GM18505 (cell line): ENCODE measurements around the gene CEBPA.

Experiments
- ATAC-seq: cut with Tn5 transposase; IDR thresholded peaks from one replicate; pipeline ENCODE4 v1.9.1; 2021; ENCODE audit not compliant: unreplicated experiment
- POLR2A ChIP-seq: IDR thresholded peaks from 4 replicates; pipeline ENCODE4 v1.6.1; 2011; ENCODE audit warnings: borderline replicate concordance; ENCODE audit not compliant: insufficient read depth, insufficient read length; ENCODE audit errors: extremely low read depth

CEBPA gene

GRCh38 chr19:33302175-33302973 lies at the start of gene CEBPA:
Gene CEBPA (minus strand): TSS chr19:33302534. CDS start chr19:33302414, 120 bp downstream.
- peak; percentile 61 for TF ChIP-seq POLR2A
- ATAC-seq = peak; percentile 78

GRCh38 chr19:33350538-33351309 lies 48.4 kb upstream of the CEBPA start:
- no peak for TF ChIP-seq POLR2A
- ATAC-seq = no peak

DNA sequence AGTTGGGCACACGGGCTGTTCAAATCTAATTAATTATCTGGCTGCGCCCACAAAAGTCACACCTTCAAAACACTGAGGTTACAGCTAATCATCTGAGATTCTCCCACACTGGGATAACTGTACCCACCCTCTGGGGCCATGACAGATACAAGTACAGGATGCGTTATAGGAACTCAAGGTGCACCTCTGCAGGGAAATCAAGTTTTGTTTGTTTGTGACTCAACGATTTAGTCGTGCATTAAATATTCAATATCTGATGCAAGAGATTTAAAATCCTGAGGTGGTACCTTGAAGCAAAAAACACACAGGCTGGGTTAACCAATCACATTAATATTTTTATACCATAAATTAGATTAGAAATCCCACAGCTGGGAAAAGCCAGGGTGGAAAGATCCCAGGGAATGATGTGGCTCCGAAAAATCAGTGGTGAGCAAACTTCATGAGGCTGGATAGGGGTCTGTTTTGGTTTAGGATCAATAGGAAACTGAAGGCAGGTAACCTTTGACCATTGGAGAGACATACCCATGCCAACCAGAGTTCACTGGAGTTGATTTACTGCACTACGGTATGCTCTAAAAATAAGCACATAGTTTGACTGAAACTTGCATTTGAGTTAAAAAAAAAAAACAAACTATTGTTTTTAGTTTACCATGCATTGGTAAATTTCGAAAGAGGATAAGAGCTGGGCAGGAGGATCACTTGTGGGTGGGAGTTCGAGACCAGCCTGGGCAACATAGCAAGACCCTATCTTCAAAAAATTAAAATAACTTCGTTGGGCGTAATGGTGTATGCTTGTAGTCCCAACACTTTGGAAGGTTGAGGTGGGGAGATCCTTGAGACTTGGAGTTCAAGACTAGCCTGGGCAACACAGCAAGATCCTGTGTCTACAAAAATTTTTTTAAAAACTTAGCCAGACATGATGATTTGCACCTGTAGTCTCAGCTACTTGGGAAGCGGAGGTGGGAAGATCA lies 47.3 kb upstream of the CEBPA start:
- ATAC-seq = no peak
- TF ChIP-seq POLR2A = no peak

DNA sequence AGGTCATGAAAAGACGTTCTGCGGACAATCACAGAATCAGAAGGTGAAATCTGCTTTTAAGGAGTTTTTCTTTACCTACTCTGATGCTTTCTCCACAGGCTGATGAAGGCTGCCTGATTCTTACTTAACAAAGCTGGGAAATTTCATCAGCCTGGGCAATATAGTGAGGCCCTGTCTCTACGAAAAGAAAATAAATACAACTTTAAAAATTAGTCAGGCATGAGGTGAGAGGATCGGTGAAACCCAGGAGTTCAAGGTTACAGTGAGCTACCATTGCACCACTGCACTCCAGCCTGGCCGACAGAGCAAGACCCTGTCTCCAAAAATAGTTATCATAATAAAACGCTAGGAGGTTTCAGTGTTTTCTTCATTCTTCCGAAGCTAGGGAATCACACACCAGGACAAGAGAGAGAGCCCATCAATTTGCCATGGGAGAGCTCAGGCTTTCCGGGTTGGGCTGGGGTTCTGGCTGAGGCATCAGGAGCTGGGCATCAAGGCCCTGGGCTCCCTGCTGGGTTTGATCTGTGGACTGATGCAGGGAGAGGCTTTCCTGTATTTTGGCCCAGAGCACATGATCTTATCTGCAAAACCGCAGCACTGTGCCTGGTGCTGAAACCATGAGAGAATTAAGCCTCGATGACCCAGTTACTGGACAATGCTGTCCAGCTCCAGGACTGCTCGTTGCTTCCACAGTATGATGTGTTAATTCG lies 46.1 kb upstream of the CEBPA start:
- ATAC-seq = no peak
- TF ChIP-seq POLR2A = no peak

DNA sequence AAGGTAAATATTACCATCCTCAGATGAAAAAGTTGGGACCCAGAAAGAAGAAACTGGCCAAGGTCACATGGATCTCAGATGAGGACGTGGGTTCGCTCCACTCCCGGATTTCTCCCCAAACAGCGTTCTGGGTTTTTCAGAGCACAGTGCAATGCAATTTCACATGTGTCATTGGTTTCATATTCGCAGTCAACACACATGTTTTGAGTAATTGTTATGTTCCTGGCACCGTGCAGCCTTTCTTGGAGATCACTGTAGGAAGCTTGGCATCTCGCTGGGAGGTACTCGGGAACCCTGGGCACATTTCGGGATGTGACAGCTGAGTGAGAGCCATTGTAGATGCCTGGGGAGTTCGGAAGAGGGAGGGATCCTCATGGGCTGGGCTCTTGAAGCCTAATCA lies 45.0 kb upstream of the CEBPA start:
- no peak for TF ChIP-seq POLR2A

DNA sequence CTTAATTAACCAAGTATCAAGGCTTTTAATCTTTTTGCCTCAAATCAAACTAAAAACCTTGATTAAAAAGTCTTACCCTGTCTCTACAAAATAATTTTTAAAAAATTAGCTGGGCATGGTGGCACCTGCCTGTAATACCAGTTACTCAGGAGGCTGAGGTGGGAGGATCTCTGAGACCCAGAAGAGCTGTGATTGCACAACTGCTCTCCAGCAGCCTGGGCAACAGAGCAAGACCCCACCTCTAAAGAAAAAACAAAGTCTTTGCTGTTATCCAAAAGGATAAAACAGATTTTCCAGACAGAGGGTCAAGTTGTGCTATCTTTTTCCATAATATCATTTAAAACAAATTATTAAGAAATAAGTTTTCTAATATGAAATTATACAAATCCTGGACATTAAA lies 44.3 kb upstream of the CEBPA start:
- ATAC-seq = no peak
- TF ChIP-seq POLR2A = no peak

More for the DNA sequence above, 45.0 kb upstream of the CEBPA start:
- no peak for ATAC-seq

- no peak for ATAC-seq
These were observed 42.8 kb upstream of the CEBPA start for GRCh38 chr19:33345163-33345562.

DNA sequence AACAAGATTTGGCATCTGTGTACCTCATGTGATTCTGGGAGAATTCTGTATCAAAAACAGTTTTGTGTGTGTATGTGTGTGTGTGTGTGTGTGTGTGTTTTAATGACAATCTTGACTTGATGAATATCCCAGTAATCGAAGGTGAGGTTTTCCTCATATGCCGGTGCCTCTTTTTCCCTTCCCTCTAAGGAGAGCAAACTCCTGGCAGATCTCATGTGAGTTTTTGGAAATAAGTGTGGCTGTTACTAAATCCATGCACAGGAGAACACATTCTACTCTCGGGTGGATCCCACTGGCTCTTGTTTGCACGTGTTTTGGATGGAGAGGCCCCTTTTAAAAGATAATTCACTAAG lies 42.2 kb upstream of the CEBPA start:
- no peak for ATAC-seq
- TF ChIP-seq POLR2A = no peak

More at GRCh38 chr19:33345163-33345562, 42.8 kb upstream of the CEBPA start:
- no peak for TF ChIP-seq POLR2A

GRCh38 chr19:33343859-33344572 lies 41.7 kb upstream of the CEBPA start:
- TF ChIP-seq POLR2A = no peak
- no peak for ATAC-seq

DNA sequence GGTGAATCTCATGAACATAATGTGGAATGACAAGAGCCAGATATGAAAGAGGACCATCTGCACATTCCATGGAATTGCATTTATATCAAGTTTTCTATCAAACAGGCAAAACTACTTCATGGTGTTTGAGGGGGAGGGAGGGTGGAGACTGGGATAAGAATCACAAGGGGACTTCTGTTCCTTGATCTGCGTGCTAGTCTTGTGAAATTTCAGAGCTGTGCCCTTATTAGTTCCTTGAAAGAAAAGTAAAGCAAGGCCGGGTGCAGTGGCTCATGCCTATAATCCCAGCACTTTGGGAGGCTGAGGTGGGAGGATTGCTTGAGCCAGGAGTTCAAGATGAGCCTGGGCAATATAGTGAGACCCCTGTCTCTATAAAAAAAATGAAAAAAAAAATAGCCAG lies 41.0 kb upstream of the CEBPA start:
- no peak for TF ChIP-seq POLR2A
- ATAC-seq = no peak

DNA sequence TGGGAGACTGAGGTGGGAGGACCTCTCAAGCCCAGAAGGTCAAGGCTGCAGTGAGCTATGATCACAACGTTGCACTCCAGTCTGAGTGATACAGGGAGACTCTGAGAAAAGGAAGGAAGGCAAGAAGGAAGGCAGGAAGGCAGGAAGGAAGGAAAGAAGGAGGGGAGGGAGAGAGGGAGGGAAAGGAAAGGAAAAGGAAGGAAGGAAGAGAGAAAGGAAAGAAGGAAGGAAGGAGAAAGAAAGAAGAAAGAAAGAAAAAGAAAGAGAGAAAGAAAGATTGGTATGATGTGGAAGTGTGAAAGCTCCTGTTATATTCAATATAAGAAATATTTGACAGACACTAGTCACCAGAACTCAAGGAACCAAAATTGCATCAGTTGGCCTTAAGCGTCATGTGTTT lies 38.7 kb upstream of the CEBPA start:
- TF ChIP-seq POLR2A = no peak

DNA sequence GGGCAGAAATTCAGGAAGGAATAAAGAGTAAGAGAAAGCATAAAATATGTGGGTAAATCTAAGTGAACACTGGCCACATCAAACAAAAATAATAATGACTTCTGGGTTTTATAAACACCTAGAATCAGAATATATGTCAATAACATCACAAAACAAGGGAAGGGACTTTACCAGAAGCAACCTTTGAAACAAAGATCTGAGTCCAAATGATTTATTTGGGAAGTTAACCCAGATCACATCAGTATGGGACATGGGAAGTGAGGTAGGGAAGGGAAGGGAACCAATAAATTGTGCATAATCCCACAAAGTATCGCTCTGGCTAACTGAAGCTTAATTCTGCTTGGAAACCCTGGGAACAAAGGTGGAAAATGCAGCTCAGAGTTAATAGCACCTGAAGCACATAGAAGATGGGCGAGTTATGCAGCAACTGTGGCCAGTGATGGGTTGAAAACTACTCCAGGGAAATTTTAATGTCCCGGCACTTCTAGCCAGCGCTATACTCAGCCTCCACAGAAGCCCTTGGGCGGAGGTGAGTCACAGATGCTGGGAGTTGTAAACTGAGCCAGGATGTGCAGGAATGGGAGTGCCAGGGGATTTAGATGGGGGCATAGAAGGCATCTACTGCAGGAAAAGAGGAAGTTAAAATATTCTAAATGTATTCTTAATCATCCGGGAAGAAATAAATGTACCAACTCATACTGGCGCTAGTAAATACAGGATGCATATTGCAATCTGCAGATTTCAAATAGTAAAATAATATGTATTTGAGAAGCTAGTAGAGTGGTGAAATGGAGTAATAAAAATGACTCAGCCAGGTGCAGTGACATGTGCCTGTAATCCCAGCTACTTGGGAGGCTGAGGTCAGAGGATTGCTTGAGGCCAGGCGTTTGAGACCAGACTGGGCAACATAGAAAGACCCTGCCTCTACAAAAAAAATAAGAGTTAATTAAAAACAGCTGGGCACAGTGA lies 37.0 kb upstream of the CEBPA start:
- ATAC-seq = no peak
- TF ChIP-seq POLR2A = no peak

More for the DNA sequence above, 38.7 kb upstream of the CEBPA start:
- no peak for ATAC-seq

GRCh38 chr19:33335446-33335845 lies 33.1 kb upstream of the CEBPA start:
- ATAC-seq = no peak
- no peak for TF ChIP-seq POLR2A
